Bone marrow (tissue), 2 donors: ENCODE data around the gene MFSD12.
"Not testable (repeated sequence)": the region's sequence is repeated elsewhere in the genome, so short reads cannot be mapped to it uniquely, and the experiment has no call there.

Experiments
- DNase-seq, 2 donors: peaks; one replicate each; lab custom pipeline; 2025; lab: John Stamatoyannopoulos, UW

Gene MFSD12

DNA sequence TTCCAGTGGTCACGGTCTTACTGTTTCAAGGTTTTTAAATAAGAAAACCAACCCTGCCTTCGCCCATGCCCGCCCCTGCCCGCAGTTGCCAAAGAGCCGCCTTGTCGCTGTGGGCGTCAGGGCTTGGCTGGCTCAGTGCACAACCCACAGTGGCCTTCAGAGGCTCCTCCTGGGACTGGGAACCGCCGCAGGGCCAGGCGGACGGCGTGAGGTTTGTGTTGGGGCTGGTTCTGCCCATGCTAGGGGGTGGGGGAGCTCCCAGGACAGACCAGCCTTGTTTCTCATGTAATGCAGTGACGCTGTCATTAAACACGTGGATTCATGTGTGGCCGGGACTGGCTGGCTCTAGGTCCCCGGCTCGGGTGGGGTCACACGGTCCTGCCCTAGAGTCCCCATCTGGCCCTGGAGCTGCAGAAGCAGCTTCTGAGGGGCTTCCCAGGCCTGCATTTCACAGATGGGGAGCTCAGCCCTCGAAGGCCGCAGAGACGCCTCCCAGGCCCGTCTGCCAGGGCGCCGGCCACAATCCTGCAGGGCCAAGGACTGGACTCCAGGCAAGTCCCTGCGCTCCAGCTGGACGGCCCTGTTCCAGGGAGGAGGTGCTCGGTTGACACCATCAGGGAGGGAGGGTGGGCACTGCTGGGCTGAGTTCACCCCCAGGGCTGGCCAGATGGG is 20.8 kb downstream of the MFSD12 start:
- DNase-seq: no peak

DNA sequence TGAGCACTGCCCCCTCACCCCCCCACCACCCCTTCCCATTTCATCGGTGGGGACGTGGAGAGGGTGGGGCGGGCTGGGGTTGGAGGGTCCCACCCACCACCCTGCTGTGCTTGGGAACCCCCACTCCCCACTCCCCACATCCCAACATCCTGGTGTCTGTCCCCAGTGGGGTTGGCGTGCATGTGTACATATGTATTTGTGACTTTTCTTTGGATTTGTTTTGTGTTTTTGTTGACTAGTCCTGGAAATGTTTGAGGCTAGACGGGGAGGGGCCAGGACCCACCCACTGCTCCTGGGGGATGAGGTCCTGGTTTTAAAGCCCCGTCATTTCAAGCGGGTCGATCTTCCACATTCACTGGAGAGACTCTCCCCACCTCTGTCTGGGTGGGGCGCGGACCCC is 21.4 kb downstream of the MFSD12 start:
- DNase-seq: no peak

- DNase-seq: no peak
Measured at GRCh38 chr19:3535563-3535965, 21.8 kb downstream of the MFSD12 start.

GRCh38 chr19:3535235-3535535 is 22.2 kb downstream of the MFSD12 start:
- DNase-seq: no peak

GRCh38 chr19:3534375-3535234 is 22.8 kb downstream of the MFSD12 start:
- no peak for DNase-seq

GRCh38 chr19:3533563-3534216 is 23.7 kb downstream of the MFSD12 start:
- no peak for DNase-seq

GRCh38 chr19:3533033-3533432 is 24.4 kb downstream of the MFSD12 start:
- DNase-seq: no peak

- no peak for DNase-seq
Measured at GRCh38 chr19:3532154-3532786, 25.1 kb downstream of the MFSD12 start.

DNA sequence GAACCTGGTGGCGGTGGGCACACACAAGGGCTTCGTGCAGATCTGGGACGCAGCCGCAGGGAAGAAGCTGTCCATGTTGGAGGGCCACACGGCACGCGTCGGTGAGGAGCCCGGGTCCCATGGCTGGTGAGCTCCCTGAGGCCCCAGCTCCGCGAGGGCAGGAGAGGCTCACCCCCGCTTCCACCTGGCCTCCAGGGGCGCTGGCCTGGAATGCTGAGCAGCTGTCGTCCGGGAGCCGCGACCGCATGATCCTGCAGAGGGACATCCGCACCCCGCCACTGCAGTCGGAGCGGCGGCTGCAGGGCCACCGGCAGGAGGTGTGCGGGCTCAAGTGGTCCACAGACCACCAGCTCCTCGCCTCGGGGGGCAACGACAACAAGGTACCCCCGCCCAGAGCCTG is 25.7 kb downstream of the MFSD12 start:
- no peak for DNase-seq

GRCh38 chr19:3530389-3530788 is 27.0 kb downstream of the MFSD12 start:
- no peak for DNase-seq

- not testable (repeated sequence) for DNase-seq
Measured at GRCh38 chr19:3529299-3529698, 28.1 kb downstream of the MFSD12 start.

DNA sequence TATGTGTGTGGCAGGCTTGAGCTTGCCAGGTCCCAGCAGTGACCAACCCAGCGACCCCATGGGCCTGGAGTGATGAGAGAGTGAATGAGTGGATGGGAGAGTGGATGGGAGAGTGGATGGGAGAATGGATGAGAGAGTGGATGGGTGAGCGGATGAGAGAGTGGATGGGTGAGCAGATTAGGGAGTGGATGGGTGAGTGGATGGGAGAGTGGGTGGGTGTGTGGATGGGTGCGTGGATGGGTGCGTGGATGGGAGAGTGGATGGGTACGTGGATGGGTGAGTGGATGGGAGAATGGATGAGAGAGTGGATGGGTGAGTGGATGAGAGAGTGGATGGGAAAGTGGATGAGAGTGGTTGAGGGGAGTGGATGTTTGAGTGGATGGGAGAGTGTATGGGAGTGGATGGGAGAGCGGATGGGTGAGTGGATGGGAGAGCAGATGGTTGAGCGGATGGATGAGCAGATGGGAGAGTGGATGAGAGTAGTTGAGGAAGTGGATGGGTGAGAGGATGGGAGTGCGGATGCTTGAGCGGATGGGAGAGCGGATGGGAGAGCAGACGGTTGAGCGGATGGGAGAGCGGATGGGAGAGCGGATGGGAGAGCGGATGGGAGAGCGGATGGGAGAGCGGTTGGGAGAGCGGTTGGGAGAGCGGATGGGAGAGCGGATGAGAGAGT is 28.7 kb downstream of the MFSD12 start:
- DNase-seq: no peak

DNA sequence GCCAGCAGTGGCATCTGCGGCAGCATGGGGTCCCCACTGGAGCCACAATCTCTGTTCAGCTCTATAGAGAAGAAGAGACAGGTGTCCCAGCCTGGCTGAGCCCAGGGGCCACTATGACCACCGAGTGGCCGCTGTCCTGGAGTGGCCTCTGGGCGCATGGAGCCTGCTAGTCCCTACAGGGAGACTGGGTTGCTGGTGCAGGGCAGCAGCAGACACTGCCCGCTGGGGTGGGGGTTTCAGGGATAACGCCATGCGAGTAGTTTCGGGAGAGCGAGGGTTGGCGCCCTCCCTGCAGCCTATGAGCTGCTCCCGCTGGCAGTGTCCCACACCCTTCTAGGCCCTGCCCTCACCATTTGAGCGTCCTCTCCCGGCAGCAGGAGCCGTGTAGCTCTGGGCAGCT is 29.3 kb downstream of the MFSD12 start:
- no peak for DNase-seq

GRCh38 chr19:3527238-3527910 is 30.0 kb downstream of the MFSD12 start:
- no peak for DNase-seq

GRCh38 chr19:3526507-3527237 is 30.7 kb downstream of the MFSD12 start:
- no peak for DNase-seq

GRCh38 chr19:3524904-3525451 is 32.4 kb downstream of the MFSD12 start:
- no peak for DNase-seq

- no peak for DNase-seq
Measured at GRCh38 chr19:3524078-3524842, 33.1 kb downstream of the MFSD12 start.

DNA sequence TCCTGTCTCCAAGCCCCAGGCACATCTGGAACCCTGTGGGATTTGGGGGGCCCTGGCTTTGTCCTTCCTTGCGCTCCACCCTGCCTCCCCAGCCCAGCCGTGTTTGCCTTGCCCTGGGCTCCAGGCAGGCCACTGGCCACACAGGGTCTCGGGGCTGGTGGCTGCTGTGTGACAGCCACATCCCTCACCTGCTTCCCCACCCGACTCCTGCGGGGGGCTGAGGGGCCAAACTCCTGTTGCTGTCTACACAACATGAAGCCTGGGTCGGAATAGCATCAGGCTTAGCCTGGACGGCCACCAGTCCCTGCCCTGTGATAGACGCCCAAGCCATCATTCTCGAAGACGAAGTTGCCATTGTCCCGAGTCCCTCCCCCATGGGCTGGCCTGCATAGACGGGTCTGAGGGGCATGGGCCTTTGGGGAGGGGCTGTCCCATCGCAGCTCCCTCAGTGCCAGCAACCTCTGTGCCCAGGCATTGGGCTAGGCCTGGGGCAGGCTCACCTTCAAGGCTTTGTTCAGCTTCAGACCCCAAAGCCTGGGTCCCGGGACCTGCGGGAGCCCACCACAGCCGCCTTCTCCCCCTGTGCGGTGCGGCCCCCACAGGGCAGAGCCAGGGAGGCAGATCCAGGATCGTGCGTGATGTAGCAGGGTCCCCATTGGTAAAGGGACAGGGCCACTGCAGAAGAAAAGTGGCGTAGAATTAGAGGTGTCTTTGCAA is 33.9 kb downstream of the MFSD12 start:
- DNase-seq: no peak
